NCI-H524 treated with DMSO at 0.1 percent for 48 hours (cell line): ENCODE results near the gene RAB3IL1.
"Not testable (repeated sequence)": the region's sequence is repeated elsewhere in the genome, so short reads cannot be mapped to it uniquely, and the experiment has no call there.

Experiments
- DNase-seq: peaks from one replicate; lab custom pipeline; 2025; lab: John Stamatoyannopoulos, UW

The RAB3IL1 gene

GRCh38 chr11:61917334-61918109 lies at the start of gene RAB3IL1:
Gene RAB3IL1 (minus strand): TSS chr11:61917566. CDS start chr11:61917367, 199 bp downstream.
- no peak for DNase-seq

GRCh38 chr11:61966734-61967115 lies 49.4 kb upstream of the RAB3IL1 start:
- DNase-seq, result no peak

- DNase-seq, result not testable (repeated sequence)
Measured at GRCh38 chr11:61964666-61965271, 47.4 kb upstream of the RAB3IL1 start.

- no peak for DNase-seq
Measured at GRCh38 chr11:61964058-61964665, 46.8 kb upstream of the RAB3IL1 start.

- no peak for DNase-seq
Measured at GRCh38 chr11:61963282-61964057, 46.1 kb upstream of the RAB3IL1 start.

GRCh38 chr11:61963016-61963281 lies 45.6 kb upstream of the RAB3IL1 start:
- no peak for DNase-seq

- no peak for DNase-seq
Measured at GRCh38 chr11:61962213-61963015, 45.0 kb upstream of the RAB3IL1 start.

- no peak for DNase-seq
Measured at GRCh38 chr11:61961570-61962212, 44.3 kb upstream of the RAB3IL1 start.

GRCh38 chr11:61960532-61960931 lies 43.2 kb upstream of the RAB3IL1 start:
- DNase-seq, result no peak

- DNase-seq, result no peak
Measured at GRCh38 chr11:61959678-61960077, 42.3 kb upstream of the RAB3IL1 start.

GRCh38 chr11:61959114-61959513 lies 41.7 kb upstream of the RAB3IL1 start:
- no peak for DNase-seq

- no peak for DNase-seq
Measured at GRCh38 chr11:61958590-61958989, 41.2 kb upstream of the RAB3IL1 start.

GRCh38 chr11:61957021-61957770 lies 39.8 kb upstream of the RAB3IL1 start:
- DNase-seq, result no peak

GRCh38 chr11:61956191-61957020 lies 39.0 kb upstream of the RAB3IL1 start:
- DNase-seq, result no peak

GRCh38 chr11:61955422-61956135 lies 38.2 kb upstream of the RAB3IL1 start:
- no peak for DNase-seq

- DNase-seq, result no peak
Measured at GRCh38 chr11:61954851-61955421, 37.6 kb upstream of the RAB3IL1 start.

GRCh38 chr11:61954106-61954850 lies 36.9 kb upstream of the RAB3IL1 start:
- no peak for DNase-seq

GRCh38 chr11:61953632-61954031 lies 36.3 kb upstream of the RAB3IL1 start:
- DNase-seq, result not testable (repeated sequence)
